Measurements from ENCODE around the gene DDO. TPM values are rescaled to one million over a fixed set of nuclear protein-coding genes. Genes with fewer than 3 reads are reported as not detected.

The DDO gene
- total and polyA plus RNA-seq, 2 donors (not counting 3 experiments of a cell fraction or from before 2014, with no cell fraction given) = not detected

DNA sequence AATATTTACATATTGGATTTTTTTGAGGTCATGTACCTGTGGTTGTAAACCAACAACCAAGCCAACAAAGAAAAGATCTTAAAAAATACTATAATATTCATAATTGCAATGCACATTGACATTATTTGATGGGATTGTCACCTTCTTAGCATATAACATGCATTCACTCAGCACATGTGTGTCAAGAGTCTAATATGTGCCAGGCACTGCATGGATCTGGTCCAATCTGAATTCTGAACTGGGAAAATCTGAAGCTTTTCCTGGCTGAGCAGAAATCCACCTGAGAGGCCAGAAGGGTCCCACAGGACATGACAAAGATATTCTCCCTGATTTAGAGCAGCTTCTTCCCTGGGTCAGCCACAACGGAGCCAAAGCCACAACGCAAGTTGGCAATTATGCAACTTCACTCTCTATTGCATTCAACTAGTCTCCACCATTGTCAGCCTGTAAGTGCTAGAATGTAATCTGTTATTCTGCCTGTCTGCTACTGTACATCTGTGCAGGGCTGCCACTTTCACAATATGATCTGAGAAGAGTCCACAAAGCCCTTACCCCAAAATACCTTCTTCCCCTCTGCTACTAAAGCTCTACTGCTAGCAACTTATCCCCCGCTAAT, 17.0 kb upstream of the DDO start:
- H3K27ac ChIP-seq (ENCODE audit: insufficient read depth, low read depth, low read length) = no peak overlapping the region
- FAIRE-seq (no peak), DNase-seq (ENCODE audit: low read depth, low spot score) (no peak)
- no peak overlapping the region for H3K9ac ChIP-seq (replicated peaks; ENCODE audit: extremely low read depth, insufficient read depth, low read length)
- H3K4me1 ChIP-seq (ENCODE audit: control insufficient read depth, extremely low read depth, insufficient read depth, low read length) = no peaks in the 10 kb centered on the region
- H2AFZ ChIP-seq (ENCODE audit: low read depth, low read length) = no peak overlapping the region
- dilution Hi-C loops (cut with MboI; ENCODE audit: extremely low pct_ligation_motif_present, low sequenced_read_pairs) = no loop called here
- no peaks in the 10 kb centered on the region for H3K9me1 ChIP-seq (replicated peaks; ENCODE audit: control insufficient read depth, extremely low read depth, insufficient read depth, low read length)
- ChIA-PET POLR2A (no interaction called here), CTCF (no interaction called here)
- H4K20me1 ChIP-seq (replicated peaks; ENCODE audit: control insufficient read depth, extremely low read depth, insufficient read depth, low read length) = no peaks in the 10 kb centered on the region
- H3K9me3 ChIP-seq (replicated peaks; ENCODE audit: control insufficient read depth, insufficient read depth, low read length) = no peaks in the 10 kb centered on the region
- H3K4me3 ChIP-seq (replicated peaks in 1 of 3; ENCODE audit: insufficient read depth in 1 of 3, low read depth in 1 of 3, low read length in 3 of 3) = no peak overlapping the region
- H3K36me3 ChIP-seq (ENCODE audit: control insufficient read depth in 2 of 2, extremely low read depth in 1 of 2, insufficient read depth in 2 of 2, low read length in 2 of 2) = no peaks in the 10 kb centered on the region
- peaks cover 3 to 5% of the 10 kb centered on the region in 2 experiments for H3K27me3 ChIP-seq (ENCODE audit: control insufficient read depth in 2 of 2, insufficient read depth in 2 of 2, low read length in 2 of 2)
- TF ChIP-seq, protein P1, sequence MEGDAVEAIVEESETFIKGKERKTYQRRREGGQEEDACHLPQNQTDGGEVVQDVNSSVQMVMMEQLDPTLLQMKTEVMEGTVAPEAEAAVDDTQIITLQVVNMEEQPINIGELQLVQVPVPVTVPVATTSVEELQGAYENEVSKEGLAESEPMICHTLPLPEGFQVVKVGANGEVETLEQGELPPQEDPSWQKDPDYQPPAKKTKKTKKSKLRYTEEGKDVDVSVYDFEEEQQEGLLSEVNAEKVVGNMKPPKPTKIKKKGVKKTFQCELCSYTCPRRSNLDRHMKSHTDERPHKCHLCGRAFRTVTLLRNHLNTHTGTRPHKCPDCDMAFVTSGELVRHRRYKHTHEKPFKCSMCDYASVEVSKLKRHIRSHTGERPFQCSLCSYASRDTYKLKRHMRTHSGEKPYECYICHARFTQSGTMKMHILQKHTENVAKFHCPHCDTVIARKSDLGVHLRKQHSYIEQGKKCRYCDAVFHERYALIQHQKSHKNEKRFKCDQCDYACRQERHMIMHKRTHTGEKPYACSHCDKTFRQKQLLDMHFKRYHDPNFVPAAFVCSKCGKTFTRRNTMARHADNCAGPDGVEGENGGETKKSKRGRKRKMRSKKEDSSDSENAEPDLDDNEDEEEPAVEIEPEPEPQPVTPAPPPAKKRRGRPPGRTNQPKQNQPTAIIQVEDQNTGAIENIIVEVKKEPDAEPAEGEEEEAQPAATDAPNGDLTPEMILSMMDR (IDR thresholded peaks at IDR 0.05; ENCODE audit: extremely low read depth in 1 of 2, insufficient read depth in 1 of 2, low read depth in 1 of 2, low read length in 2 of 2) = no peak
- TF ChIP-seq FOS (IDR thresholded peaks at IDR 0.05; ENCODE audit: borderline replicate concordance, insufficient read depth, low read length) (no peak), POLR2AphosphoS5 (IDR thresholded peaks at IDR 0.05; ENCODE audit: insufficient read depth, low read depth, low read length) (no peak), MYC (IDR thresholded peaks at IDR 0.05; ENCODE audit: low read depth, low read length) (no peak), JUN (IDR thresholded peaks at IDR 0.05; ENCODE audit: borderline replicate concordance, insufficient read depth, insufficient read length, low read depth) (no peak), POLR2A (IDR thresholded peaks at IDR 0.05; ENCODE audit: low read depth, low read length) (no peak), EZH2 (IDR thresholded peaks at IDR 0.05; ENCODE audit: borderline replicate concordance, low read depth, low read length, severe bottlenecking) (no peak), GATA2 (IDR thresholded peaks at IDR 0.05; ENCODE audit: insufficient read depth, insufficient read length, low read depth, low read length) (no peak)
- TF ChIP-seq, protein P2, sequence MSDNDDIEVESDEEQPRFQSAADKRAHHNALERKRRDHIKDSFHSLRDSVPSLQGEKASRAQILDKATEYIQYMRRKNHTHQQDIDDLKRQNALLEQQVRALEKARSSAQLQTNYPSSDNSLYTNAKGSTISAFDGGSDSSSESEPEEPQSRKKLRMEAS (IDR thresholded peaks at IDR 0.05; ENCODE audit: insufficient read depth, insufficient read length) = no peak
- H3K79me2 ChIP-seq (ENCODE audit: control insufficient read depth, insufficient read depth, low read length) = no peaks in the 10 kb centered on the region
- intact Hi-C loops (cut with micrococcal nuclease) = no loop called here
- no TSS peak for BruUV-seq (replicated peaks)
- H3K4me2 ChIP-seq (ENCODE audit: insufficient read depth, low read length) = no peak overlapping the region
